Measurements from ENCODE around the gene ARHGAP27.
A peak's percentile ranks its signal among the peaks of the same experiment; 100 is the strongest.

Gene ARHGAP27

DNA sequence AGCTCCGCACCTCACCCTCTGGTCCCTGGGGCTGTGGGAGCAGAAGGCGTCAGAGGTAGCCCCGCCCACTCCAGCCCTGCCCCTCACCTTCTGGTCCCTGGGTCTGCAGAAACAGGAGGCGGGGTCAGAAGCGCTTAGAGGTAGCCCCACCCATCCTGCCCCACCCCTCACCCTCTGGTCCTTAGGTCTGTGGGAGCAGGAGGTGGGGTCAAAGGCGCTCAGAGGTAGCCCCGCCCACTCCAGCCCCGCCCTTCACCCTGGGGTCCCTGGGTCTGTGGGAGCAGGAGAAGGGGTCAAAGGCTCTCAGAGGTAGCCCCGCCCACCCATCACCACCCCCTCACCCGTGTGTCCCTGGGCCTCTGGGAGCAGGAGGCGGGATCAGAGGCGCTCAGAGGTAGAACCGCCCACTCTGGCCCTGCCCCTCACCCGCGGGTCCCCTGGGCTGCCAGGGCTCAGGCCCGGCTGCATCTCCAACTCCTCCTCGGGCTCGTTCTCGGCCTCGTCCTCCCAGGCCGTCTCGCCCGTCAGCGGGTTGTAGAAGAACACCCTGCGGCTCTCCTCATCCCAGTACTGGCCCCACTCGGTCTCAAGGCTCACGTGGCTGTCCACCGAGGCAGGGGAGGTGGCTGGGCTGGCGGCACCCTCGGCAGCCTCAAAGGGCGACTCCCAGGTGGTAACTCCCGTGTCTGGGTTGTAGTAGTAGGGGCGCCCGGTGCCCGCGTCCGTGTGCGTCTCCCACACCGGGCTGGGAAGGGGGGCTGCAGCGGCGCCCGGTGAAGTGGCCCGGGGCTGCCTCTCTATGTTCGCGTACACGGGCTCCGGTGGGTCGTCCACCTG lies 27.2 kb downstream of the ARHGAP27 start:
- no peak for DNase-seq (ENCODE audit: low spot score)

DNA sequence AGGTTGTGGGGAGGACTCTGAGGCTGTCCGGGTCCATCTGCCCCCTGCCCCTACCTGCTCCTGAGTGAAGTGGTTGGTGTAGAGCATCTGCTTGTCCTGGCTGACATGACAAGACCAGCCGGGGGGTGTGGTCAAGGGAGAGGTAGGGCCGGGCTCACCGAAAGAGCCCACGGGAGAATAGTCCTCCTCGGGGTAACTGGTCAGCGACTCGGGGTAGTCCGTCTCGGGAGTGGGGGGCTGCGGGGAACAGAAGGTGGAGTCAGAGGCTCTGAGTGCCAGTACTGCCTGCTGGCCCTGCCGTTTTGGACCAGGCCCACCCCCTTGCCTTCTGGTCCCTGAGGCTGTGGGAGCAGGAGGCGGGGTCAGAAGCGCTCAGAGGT lies 27.8 kb downstream of the ARHGAP27 start:
- DNase-seq (ENCODE audit: low spot score) = no peak

DNA sequence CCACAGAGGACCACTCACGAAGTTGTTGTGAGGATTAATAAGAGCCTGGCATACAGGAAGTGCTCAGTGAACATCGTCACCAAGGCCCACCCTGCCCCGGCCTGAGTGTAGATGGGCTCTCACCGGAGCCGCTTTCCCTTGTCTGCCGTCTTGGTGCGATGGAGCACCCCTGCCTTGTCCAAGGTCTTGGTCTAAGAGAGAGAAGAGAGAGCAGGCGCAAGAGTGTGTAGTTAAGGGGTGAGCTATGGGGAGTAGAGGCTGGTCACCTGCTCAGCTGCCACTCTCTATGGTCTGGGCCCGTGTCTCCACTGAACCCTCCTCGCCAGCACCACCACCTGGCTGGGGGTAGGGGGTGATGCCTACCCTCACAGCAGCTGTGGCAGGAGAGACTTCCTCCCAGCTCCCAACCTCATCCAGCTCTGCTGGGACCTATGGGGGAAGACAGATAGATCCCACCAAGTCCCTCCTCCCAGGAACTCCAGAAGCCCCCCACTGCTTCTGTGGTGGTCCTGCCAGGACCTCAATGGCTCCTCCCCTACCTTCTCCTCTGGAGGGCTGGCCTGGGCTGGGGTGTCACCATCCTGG lies 28.7 kb downstream of the ARHGAP27 start:
- no peak for DNase-seq (ENCODE audit: low spot score)

DNA sequence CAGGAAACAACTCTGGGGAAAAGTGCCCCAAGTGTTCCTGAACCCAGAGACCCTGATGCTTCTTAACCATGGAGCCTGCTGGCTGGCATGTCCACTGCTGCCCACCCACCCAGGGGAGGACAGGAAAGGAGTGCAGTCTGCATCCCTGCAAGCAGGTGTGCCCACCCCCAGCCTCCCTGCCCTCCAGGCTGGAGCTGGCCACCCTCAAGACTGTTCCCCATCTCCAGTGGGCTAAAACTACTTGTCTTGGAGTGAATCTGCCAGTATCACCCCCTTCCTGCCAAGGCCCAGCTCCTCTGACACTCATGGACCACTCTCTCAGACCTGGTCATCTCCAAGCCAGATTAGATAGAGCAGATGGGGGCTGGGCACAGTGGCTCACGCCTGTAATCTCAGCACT lies 29.8 kb downstream of the ARHGAP27 start:
- no peak for DNase-seq (ENCODE audit: low spot score)

DNA sequence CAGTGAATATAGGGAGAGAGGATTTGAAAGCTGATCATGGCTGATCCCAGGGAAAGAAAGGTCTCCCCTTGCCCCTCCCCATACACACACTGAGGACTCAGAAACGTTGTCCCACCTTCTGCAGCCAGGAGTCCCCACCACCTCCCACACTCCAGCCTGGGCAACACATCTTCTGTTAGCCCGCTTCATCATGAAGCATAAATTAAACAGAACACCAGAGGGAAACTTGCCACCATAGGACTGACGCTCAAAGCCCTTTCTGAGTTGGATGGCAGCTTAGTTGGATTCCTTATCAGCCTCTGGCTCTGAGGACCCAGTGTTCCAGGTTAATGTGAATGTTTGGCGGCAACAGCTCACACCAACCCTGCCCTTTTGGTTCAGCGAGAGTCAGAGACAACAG lies 33.9 kb downstream of the ARHGAP27 start:
- DNase-seq (ENCODE audit: low spot score) = no peak

DNA sequence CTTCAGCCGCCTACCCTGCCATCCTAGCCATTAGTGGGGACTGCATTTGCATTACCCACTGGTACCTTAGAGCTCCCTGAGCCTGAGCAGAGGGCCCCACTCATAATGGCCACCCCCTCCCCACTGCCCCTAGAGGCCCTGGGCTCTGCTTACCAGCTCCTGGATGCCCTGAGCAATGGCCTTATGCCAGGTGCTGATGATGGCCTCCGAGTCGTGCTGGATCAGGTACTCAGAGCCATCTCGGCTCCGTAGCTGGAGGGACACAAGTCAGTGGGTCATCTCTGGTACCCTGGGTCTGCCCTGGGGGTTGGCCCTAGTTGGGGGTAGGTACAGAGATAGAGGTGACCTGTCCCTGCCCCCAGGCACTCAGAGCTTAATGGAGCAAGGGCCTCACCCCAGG lies 34.9 kb downstream of the ARHGAP27 start:
- DNase-seq (ENCODE audit: low spot score) = no peak

DNA sequence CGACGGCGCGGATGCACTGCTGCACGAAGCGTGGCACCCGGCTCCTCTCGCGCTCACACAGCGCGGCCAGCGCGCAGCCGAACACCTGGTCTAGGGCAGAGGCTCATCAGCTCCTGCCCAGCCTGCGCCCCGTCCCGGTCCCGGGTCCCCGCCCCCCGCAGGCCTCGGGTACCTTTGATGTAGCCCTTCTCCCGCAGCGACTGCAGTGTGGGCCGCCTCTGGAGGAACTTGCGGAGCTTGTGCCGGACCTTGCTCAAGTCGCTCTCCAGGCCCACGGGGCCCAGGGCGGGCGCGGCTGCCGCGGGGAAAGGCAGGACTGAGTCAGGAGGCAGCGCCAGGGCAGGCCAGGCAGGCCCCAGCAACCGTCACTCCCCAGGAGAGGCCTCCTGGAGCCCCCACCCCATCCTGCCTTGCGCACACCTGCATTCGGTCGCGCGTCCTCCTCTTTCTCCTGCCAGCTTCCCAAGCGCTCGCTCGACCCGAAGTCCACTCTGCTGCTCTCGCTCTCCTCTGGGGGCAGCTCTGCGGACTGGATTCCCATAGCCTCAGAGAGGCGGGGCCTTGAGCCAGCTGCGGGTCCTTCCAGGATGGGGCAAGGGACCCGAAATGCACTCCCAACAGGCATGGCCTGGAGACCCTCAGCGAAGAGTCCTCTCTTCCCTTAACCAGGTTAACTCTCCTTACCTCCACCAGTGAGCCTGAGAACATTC lies 36.0 kb downstream of the ARHGAP27 start:
- DNase-seq (ENCODE audit: low spot score) = no peak

DNA sequence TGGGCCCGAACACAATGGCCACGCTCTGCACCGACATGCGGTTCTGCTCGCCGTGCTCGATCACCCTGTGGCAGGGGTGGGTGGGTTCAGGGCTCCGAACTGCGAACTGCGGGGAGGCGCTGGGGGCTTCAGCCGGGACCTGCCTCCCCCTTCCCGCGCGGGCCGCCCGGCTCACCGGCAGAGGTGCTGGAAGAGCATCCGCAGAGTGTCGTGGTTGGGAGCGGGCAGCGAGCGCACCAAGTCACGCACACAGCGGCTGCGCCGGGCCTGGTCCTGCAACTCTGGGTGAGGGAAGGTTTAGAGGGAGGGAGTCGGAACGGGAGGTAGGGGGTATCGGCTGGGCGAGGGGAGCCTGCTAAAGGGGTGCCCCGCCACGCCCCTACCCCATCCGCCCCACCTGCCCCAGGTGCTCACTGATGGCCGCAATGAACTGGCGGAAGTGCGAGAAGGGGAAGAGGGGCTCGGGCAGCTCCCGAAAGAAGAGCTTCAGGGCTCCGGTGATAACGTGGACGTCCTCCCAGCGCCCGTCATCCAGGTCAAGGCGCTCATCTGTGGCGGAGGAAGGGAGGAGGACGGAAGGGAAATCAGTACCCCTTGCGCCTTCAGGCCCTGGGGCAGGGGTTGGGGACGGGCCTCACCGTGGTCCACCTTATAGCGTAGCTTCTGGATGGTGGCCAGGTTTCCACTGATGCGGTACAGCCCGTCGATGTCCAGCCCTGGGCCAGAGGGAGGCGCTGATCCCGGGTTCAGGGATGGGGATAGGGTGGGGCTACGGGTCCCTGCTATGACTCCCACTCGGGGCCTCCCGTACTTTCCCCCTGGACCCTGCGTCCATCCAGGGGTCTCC lies 36.9 kb downstream of the ARHGAP27 start:
- no peak for DNase-seq (ENCODE audit: low spot score)

DNA sequence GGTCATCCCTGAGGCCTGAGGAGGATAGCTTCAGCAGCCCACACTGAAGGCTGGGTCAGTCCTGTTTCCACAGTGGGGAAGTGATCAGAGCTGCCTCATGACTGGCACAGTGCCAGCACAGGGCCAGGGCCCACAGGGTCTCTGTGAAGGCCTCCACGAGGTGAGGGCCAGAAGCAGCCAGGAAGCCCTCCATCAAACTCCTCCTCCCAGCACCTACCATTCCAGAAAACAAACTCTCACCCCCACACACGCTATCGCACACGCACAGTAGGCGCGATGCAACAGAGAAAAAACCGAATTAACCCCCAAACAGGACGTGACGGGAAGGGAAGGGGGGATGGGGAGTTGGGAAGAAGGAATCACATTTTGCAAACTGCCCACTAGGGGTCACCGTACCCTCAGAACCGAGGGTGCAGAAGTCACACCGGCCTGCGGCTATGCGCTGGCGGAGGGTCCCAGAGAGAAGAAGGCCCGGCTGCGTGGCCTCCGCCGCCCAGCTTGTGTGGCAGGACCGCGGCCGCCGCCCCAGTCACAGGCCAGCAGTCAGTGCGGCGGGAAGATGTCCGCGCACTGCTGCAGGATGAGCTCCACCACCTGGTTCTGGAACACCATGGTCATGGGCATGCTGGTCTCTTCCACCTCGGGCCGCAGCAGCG lies 37.6 kb downstream of the ARHGAP27 start:
- peak; percentile 38 for DNase-seq (ENCODE audit: low spot score)

DNA sequence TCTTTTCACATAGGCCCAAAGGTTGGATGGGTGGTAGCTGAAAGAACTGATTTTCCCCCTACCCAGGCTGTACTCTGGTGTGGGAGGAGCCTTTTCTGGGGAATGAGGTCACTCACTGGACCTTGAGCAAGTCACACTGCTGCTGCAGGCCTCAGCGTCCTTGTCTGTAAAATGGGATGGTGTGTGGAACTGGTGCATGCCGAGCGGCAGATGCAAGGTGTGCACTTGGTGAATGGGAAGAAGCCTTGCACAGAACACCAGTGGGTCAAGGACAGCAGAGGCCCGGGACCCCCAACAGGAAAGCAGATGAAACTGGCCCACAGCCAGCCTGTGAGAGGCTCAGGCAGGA lies 38.1 kb downstream of the ARHGAP27 start:
- DNase-seq (ENCODE audit: low spot score) = no peak

DNA sequence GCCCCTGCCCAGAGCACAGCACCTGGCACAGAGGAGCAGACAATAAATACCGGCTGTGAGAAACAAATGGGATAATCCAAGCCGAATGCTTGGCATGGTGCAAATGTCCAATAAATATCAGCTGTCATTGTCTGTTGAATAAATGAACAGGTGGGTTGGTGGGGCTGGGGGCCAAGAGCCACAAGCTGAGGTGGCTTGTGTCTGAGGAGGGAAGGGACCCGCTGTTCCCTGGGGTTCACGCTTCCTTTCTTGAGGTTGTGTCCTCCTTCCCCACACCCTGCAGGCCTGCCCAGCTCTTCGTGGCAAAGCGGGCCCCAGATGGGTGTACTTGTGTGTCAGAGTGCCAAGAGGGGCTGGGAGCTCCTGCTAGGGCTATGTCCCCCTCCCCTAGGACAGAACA lies 38.6 kb downstream of the ARHGAP27 start:
- DNase-seq (ENCODE audit: low spot score) = no peak

DNA sequence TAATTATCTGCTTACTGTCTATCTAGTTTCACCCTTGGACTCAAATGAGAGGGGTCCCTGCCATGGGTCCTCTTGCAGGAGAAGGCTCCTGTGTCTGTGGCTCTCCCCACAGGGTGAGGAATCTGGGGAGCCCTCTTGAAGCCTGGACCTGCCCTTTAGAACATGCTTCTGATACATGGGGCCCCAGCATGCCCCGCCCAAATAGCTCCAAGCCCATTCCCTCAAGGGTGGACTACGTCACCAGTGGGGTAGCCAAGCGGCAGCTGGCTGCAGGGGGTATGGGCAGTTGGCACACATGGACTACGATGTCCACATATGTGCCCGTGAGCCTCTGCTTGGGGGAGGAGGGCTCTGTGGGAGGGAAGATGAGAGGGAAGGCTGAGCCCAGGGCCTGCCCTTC lies 39.3 kb downstream of the ARHGAP27 start:
- no peak for DNase-seq (ENCODE audit: low spot score)

DNA sequence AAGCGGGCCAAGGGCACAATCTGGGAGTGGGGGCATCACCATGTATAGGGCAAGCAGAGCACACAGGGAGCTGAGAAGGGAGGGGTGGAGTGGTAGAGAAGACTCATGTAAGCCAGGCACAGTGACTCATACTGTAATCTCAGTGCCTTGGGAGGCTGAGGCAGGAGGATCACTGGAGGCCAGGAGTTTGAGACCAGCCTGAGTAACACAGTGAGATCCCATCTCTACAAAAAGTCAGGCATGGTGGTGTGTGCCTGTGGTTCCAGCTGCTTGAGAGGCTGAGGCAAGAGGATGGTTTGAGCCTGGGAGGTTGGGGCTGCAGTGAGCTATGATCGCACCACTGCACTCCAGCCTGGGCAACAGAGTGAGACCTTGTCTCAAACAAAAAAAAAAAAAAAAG lies 40.8 kb downstream of the ARHGAP27 start:
- DNase-seq (ENCODE audit: low spot score) = no peak

DNA sequence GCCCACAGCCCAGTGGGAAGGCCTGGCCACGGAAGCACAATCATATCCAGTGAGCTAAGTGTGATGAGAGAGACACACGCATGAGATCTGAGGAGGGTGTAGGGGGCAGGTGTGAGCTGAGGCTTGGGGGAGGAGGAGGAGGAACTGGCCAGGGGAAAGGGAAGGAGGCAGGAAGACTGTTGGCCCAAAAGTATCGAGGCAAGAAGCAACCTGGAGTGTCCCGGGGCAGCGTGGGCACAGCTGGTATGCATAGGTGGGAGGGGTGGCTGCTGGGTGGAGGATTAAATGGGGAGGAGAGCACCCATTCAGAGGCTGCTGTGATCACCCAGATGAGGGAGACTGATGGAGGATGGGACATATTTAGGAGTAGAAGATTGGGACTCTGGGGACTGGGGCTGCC lies 41.4 kb downstream of the ARHGAP27 start:
- no peak for DNase-seq (ENCODE audit: low spot score)

DNA sequence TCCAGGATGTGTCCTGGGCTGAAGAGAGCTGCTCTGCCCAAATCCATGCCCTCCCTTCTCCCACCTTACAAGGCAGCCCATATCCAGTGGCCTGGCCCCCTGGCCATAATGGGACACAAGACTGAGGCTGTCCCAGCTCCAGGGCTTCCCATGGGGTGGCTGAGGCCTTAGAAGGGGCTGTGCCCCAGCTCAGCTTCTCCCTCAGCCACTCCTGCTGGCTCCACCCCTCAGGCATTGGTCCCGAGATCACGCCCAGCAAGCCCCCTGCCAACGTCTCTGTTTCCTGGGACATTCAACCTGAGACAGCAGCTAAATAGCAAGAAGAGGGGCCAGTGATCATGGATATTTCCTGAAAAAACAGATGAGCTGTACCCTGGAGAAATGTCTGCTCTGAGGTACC lies 43.3 kb downstream of the ARHGAP27 start:
- DNase-seq (ENCODE audit: low spot score) = no peak

DNA sequence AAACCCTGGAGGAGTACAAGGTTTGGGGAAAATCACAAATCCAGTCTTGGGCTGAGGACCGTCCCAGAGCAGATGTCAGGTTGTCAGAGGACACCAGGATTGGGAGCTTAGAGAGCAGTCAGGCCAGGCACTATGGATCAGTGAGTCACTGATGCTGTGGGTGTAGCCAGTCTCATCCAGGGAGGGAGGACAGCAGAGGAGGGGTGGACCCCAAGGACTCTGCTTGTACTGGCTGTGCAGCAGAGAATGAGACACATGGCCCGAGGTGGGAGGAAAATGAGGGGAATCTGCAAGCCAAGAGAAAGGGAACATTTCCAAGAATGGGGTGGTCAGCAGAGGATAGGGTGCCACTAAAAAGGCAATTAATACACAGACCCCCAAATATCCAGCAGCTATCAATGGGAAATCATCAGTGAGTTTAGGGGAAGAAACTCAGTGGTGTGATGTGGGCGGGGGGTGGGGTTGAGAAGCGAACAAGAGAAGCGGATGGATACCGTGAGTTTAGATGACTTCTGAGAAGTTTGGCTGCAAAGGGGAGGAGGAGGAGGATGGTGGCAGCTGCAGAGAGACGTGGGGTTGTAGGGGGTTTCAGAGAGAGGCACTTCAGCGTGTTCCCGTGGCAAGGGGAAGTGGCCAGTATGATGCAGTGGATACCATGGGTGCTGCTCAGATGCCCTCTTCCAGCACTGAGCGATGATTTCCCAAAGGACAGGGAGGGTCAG lies 43.9 kb downstream of the ARHGAP27 start:
- no peak for DNase-seq (ENCODE audit: low spot score)

DNA sequence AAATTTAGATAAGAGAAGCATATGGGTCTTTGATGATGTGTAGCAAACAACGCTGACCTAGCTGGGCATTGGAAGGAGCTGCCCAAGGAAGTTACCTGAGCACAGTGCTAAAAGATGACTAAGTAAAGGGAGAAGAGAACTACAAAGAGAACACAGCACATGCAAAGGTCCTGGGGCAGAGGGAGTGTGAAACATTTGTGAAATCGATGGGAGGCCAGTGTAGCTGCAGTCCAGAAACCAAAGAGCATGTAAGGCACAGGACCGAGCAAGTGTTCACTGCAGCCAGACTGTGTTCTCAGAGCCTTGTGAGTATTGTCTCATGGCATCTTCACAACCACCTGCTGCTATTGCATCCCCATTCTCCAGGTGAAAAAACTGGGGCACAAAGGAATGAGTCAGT lies 44.9 kb downstream of the ARHGAP27 start:
- DNase-seq (ENCODE audit: low spot score) = no peak

DNA sequence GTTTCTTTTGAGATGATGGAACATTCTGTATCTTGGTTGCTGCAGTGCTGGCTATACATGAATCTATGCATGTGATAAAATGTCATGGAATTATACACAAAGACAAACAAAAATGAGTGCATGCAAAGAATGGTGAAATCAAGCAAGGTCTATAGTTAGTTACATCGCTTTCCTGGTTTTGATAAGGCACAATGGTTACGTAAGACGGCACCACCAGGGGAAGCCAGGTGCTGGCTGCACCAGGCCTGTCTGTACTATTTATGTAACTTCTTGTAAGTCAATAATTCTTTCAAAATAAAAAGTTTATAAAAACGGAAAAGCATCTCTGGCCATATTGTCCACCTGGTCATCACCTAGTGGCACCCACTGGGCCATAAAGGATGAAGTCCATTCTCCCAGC lies 46.5 kb downstream of the ARHGAP27 start:
- no peak for DNase-seq (ENCODE audit: low spot score)

DNA sequence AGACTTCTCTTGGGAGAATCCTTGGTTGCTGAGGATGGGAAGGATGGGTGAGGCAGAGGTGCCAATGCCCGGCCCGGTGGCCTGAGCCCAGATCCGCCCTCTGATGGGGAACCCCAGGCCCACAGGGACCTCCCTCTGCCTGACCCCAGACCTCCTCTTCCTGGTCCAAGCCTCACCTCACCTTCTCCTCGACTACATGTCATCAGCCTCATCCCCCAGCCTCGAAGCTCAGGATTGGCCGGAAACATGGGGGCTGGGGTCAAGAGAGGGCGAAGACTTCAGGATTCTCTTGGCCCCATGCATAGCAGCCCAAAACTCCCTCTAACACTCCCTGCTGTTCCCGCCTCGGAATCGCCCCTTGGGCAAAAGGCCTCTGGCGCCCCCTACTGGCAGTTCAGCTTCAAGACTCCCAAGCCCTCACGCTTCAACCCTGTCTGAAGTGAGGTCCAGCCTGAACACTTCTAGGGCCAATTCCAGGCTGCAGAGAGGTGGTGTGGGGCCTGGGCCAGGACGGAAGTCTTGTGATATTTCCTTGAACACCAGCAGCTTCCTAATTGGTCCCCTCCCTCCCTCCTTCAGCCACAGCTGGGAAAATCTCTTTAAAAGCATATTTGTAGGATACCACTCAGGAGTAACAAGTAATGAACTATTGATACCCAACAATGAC lies 47.2 kb downstream of the ARHGAP27 start:
- DNase-seq (ENCODE audit: low spot score) = peak; percentile 93

DNA sequence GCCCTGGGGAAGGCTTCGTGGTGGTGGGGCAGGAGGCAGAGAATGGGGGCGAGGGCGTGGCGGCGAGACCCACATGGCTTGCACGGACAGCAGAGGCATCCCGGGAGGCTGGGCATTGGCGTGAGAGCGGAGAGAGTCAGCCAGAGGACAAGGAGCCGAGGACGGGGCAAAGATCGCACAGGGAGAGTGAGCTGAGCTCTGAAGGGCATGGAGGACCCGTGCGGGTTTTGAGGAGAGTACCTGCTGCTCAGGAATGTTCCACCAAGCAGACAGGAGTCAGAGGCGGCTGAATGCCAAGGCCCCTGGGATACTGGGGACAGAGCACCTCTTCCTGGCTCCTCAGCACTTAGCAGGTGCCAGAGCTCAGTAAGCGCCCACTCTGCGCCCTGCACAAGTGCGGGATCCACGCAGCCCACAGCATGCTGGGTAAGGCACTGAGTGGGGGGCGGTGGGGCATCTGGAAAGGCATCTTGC lies 47.8 kb downstream of the ARHGAP27 start:
- no peak for DNase-seq (ENCODE audit: low spot score)
